Measurements from ENCODE around the gene PPCS. TPM values are rescaled to one million over a fixed set of nuclear protein-coding genes. Genes with fewer than 3 reads are reported as not detected.

Gene PPCS
- total RNA-seq, 1 donor from 2014 or later, result 48.5 TPM

DNA sequence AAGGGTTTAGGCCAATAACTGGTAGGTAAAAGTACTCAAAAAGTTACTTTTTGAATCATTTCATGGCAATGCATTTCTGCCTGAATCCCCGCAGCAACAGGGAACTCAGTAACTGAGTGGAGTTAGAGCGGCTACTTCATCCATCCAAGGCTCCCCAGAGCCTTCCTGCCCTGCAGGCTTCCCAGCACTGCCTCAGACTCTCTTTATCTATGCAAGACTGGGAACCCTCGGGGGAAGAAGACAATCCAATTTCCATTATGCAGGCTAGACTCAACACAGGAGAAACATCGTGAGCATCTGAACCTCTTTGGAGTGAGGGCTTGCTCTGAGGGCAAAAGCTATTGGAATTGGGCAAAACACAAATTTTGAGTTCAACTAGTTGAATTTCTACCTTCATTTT is 23.6 kb upstream of the PPCS start:
- H3K4me1 Mint-ChIP-seq (ENCODE audit: low read depth), result peaks cover 11% of the 10 kb centered on the region
- H3K36me3 Mint-ChIP-seq (ENCODE audit: insufficient read depth), result no peaks in the 10 kb centered on the region
- no peaks in the 10 kb centered on the region for H3K9me3 Mint-ChIP-seq (ENCODE audit: low read depth)
- no peaks in the 10 kb centered on the region for H3K27me3 Mint-ChIP-seq
- no peak for DNase-seq (ENCODE audit: low spot score, unreplicated experiment)
- TF ChIP-seq, protein P1, sequence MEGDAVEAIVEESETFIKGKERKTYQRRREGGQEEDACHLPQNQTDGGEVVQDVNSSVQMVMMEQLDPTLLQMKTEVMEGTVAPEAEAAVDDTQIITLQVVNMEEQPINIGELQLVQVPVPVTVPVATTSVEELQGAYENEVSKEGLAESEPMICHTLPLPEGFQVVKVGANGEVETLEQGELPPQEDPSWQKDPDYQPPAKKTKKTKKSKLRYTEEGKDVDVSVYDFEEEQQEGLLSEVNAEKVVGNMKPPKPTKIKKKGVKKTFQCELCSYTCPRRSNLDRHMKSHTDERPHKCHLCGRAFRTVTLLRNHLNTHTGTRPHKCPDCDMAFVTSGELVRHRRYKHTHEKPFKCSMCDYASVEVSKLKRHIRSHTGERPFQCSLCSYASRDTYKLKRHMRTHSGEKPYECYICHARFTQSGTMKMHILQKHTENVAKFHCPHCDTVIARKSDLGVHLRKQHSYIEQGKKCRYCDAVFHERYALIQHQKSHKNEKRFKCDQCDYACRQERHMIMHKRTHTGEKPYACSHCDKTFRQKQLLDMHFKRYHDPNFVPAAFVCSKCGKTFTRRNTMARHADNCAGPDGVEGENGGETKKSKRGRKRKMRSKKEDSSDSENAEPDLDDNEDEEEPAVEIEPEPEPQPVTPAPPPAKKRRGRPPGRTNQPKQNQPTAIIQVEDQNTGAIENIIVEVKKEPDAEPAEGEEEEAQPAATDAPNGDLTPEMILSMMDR (IDR thresholded peaks at IDR 0.05; ENCODE audit: unreplicated experiment), result no peak
- H3K4me3 Mint-ChIP-seq (ENCODE audit: low read depth), result no peak overlapping the region
- H3K27ac Mint-ChIP-seq, result no peak overlapping the region

DNA sequence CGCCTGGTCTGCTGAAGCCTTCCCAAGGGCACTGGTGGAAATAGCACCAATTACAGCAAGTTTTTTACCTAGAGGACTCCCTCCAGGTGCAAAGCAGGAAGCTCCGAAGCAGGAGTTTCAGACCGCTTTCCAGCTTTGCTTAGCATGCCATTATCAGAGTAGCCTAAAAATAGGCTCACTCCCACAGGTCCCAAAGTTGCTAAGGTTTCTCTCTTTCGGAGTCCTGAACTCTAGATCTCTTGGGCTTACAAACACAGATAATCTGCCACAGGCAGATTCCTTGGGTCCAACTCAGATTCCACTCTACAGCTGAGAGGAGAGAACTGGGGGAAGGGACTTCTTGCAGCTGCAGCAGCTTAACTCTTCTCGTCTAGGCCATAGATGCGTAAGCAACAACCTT is 23.0 kb upstream of the PPCS start:
- Mint-ChIP-seq H3K4me3 (ENCODE audit: low read depth) (no peak overlapping the region), H3K27me3 (no peaks in the 10 kb centered on the region), H3K27ac (no peak overlapping the region), H3K4me1 (ENCODE audit: low read depth) (peaks cover 11% of the 10 kb centered on the region), H3K36me3 (ENCODE audit: insufficient read depth) (no peaks in the 10 kb centered on the region), H3K9me3 (ENCODE audit: low read depth) (no peaks in the 10 kb centered on the region)
- no peak for DNase-seq (ENCODE audit: low spot score, unreplicated experiment)
- TF ChIP-seq, protein P1 (IDR thresholded peaks at IDR 0.05; ENCODE audit: unreplicated experiment), result no peak

DNA sequence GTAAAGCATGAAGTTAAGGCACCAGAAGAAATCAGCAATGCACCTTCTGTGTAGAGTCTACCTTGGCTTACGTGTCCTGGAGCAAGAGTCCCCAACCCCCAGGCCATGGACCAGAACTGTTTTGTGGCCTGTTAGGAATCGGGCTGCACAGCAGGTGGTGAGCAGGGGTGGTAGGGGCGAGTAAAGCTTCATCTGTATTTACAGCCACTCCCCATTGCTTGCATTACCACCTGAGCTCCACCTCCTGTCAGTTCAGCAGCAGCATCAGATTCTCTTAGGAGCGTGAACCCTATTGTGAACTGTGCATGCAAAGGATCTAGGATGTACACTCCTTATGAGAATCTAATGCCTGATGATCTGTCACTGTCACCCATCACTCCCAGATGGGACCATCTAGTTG is 22.0 kb upstream of the PPCS start:
- Mint-ChIP-seq H3K27me3 (no peaks in the 10 kb centered on the region), H3K9me3 (ENCODE audit: low read depth) (no peaks in the 10 kb centered on the region), H3K4me3 (ENCODE audit: low read depth) (no peak overlapping the region), H3K4me1 (ENCODE audit: low read depth) (peaks cover 11% of the 10 kb centered on the region), H3K27ac (no peak overlapping the region), H3K36me3 (ENCODE audit: insufficient read depth) (no peaks in the 10 kb centered on the region)
- TF ChIP-seq, protein P1 (IDR thresholded peaks at IDR 0.05; ENCODE audit: unreplicated experiment), result no peak
- DNase-seq (ENCODE audit: low spot score, unreplicated experiment), result no peak

DNA sequence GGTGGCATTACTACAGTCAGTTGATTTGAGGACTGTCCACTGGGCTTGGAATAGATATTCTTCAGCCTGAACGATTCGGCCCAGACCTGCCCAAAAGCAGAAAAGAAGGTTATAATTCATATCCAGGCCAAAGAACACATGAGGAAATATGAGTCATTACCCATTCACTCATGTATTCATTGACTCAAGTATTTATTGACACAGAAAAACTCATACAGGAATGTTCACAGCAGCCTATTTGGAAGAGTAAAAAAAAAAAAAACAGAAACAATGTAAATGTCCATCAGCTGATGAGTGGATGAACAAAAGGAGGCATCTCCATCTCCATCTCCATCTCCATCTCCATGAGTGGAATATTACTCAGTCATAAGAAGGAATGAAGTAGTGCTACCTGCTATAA is 16.4 kb upstream of the PPCS start:
- Mint-ChIP-seq H3K4me1 (ENCODE audit: low read depth) (no peaks in the 10 kb centered on the region), H3K27me3 (no peaks in the 10 kb centered on the region), H3K36me3 (ENCODE audit: insufficient read depth) (no peaks in the 10 kb centered on the region), H3K9me3 (ENCODE audit: low read depth) (no peaks in the 10 kb centered on the region), H3K4me3 (ENCODE audit: low read depth) (no peak overlapping the region), H3K27ac (no peak overlapping the region)
- DNase-seq (ENCODE audit: low spot score, unreplicated experiment), result no peak
- TF ChIP-seq, protein P1 (IDR thresholded peaks at IDR 0.05; ENCODE audit: unreplicated experiment), result no peak

DNA sequence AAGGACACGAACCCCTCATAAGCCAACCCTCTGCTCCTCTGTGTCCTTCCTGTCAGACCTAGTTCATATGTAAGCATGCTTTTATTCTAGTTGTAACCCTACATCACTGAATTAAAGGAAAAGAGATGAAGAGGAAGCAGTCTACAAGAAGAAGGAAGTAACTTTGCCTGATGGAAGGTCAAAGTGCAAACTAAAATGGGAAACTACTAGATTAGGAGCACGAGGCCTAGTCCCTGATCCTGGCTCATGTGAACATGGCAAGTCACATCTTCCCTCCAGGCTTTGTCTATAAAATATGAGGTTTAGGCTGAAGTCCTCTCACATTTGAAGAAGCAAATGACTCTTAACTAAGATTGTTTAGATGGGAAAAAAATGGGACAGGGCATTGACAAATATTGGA is 13.7 kb upstream of the PPCS start:
- TF ChIP-seq, protein P1 (IDR thresholded peaks at IDR 0.05; ENCODE audit: unreplicated experiment), result no peak
- H3K4me1 Mint-ChIP-seq (ENCODE audit: low read depth), result no peaks in the 10 kb centered on the region
- H3K9me3 Mint-ChIP-seq (ENCODE audit: low read depth), result no peaks in the 10 kb centered on the region
- no peak overlapping the region for H3K27ac Mint-ChIP-seq
- no peak for DNase-seq (ENCODE audit: low spot score, unreplicated experiment)
- H3K27me3 Mint-ChIP-seq, result no peaks in the 10 kb centered on the region
- H3K36me3 Mint-ChIP-seq (ENCODE audit: insufficient read depth), result no peaks in the 10 kb centered on the region
- H3K4me3 Mint-ChIP-seq (ENCODE audit: low read depth), result no peak overlapping the region

All from progenitor cell of endocrine pancreas (in vitro differentiated cells).